GM18511 (cell line): ENCODE results near the gene SH3PXD2A.

Experiments used
- ATAC-seq: cut with Tn5 transposase; IDR thresholded peaks from one replicate; pipeline ENCODE4 v1.9.1; 2021; ENCODE audit warnings: mild to moderate bottlenecking, moderate library complexity; ENCODE audit not compliant: unreplicated experiment

SH3PXD2A gene

GRCh38 chr10:103595933-103596726, 259.2 kb downstream of the SH3PXD2A start:
- no peak for ATAC-seq

DNA sequence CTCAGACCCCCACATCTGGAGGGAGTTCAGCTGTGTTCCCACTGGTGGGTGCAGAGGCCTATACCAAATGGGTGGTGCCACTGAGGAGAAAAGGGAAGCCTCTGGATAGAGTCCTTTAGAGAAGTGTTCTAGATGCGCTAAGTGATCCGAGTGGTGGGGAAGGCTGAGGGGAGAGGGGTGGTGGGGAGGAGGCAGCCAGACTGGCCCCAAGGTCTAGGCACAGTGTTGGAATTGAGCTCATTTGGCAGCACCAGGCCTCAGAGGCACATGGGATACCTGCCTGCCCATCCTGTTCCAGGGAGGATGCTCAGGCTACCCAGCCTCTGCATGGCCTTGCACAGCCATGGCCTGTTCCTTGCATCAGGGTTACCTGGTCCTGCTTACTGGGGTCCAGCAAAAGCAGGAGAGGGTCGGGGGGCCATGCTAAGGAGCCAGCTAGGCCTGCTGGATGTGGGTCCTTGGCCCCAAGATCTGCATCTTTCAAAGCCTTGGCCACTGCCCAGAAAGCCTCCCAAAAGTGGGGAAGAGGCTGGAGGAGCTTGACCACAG, 262.3 kb downstream of the SH3PXD2A start:
- peak; percentile 14 for ATAC-seq

DNA sequence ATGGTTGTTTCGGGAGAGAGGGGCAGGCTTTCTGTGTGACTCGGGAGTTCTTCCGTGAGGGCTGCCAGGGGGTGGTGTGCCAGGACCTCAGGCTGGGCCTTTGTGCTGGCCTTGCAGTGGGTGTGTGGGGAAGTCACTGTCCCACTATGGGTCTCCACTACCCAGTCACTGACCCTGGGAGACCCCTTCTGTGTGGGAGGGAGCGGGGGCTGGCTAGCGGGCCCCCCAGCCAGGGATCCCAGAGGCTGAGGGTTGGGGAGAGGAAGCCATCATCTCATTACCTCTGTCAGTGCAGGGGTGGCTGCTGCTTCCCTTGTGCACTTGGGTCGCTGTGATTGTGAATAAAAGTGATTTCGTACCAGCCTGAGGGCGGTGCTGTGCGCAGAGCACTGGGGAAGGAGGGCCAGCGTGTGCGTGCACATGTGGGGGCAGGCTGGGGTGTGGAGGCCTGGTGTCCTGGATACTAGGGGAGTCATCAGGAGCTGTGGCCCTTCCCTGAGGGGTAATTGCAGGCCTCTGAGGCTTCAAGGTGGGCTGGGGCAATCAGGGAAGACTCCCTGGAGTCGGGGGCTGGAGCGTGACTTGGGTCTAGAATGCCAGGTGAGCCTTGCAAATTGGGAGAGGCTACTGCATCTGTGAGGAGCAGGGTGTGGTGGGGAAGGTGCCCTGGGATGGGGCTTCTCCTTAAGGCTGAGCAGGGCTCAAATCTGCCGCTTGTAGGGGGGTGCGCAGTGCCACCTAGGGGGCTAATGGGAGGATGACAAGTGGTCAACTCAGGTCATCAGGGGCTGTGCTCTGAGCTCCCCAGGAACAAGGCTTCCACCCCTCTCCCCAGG, 263.0 kb downstream of the SH3PXD2A start:
- ATAC-seq: peak; percentile 64

DNA sequence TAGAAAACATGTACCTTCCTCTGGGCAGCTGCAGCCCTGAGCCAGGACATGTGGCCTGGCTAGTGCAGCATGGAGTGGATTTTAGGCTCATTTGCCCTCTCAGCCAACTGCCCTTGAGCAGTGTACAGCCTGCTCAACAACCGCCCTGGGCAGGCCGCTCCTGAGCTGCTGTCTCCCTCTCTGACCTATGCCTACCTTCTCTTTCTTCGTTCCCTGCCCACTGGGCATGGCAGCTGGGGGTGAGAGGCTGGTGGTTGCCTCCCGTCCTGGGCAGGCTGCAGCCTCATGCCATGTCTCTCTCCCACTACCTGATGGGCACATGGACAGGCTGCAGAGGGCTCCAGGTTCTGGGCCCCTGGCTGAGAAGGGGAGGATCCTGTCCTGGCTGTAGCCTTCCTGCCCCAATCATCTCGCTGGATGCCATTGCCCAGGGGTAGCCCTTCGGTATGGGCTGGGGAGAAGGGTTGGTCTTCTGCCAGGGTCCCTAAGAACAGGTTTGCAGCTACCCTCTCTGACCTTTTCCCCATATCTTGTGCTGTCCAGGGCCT, 264.6 kb downstream of the SH3PXD2A start:
- no peak for ATAC-seq

- no peak for ATAC-seq
These were observed 265.3 kb downstream of the SH3PXD2A start for GRCh38 chr10:103590060-103590459.

- ATAC-seq: no peak
These were observed 266.2 kb downstream of the SH3PXD2A start for GRCh38 chr10:103589074-103589630.

GRCh38 chr10:103587073-103587472, 268.3 kb downstream of the SH3PXD2A start:
- ATAC-seq: no peak

- no peak for ATAC-seq
These were observed 270.4 kb downstream of the SH3PXD2A start for GRCh38 chr10:103585011-103585405.

DNA sequence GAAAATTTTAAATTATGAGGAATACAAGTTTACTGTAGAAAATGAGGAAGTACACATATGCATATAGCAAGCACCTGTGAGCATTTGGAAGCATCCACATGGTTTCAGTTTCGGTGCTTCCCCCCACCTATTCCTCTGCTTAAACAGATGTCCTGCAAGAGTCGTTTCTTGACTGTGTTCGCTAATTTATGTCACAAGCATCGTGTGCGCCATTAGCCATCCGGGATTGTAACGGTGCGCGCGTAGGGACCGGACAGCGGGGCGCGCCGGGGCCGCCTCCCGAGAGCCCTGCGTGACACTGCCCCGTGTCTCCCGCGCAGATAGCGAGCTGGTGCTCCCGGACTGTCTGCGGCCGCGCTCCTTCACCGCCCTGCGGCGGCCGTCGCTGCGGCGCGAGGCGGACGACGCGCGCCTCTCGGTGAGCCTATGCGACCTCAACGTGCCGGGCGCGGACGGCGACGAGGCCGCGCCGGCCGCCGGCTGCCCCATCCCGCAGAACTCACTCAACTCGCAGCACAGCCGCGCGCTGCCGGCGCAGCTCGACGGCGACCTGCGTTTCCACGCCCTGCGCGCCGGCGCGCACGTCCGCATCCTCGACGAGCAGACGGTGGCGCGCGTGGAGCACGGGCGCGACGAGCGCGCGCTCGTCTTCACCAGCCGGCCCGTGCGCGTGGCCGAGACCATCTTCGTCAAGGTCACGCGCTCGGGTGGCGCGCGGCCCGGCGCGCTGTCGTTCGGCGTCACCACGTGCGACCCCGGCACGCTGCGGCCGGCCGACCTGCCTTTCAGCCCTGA, 271.0 kb downstream of the SH3PXD2A start:
- ATAC-seq: no peak

GRCh38 chr10:103583871-103584215, 271.5 kb downstream of the SH3PXD2A start:
- no peak for ATAC-seq

- ATAC-seq: no peak
These were observed 272.8 kb downstream of the SH3PXD2A start for GRCh38 chr10:103582331-103583123.

- no peak for ATAC-seq
These were observed 273.9 kb downstream of the SH3PXD2A start for GRCh38 chr10:103581499-103581898.

DNA sequence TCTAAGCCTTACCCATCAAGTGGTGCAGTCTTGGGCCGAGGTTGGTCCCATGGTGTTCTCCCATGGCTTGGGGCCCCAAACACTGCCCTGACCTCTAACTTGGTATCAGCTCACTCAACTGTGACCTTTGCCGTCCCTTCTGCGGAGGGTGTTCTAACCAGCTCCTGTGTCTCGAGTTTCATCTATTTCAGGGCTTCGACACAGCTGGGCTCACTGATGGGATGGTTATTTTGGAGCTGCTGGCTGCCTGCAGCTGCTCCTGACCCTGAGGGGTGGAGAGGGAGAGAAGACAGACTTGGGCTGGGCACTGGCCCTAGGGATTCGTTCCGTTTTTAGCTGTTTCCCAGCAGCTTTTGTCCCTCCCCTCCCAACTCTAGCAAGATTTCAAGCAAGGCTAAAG, 274.9 kb downstream of the SH3PXD2A start:
- no peak for ATAC-seq

- ATAC-seq: no peak
These were observed 275.4 kb downstream of the SH3PXD2A start for GRCh38 chr10:103580011-103580410.

DNA sequence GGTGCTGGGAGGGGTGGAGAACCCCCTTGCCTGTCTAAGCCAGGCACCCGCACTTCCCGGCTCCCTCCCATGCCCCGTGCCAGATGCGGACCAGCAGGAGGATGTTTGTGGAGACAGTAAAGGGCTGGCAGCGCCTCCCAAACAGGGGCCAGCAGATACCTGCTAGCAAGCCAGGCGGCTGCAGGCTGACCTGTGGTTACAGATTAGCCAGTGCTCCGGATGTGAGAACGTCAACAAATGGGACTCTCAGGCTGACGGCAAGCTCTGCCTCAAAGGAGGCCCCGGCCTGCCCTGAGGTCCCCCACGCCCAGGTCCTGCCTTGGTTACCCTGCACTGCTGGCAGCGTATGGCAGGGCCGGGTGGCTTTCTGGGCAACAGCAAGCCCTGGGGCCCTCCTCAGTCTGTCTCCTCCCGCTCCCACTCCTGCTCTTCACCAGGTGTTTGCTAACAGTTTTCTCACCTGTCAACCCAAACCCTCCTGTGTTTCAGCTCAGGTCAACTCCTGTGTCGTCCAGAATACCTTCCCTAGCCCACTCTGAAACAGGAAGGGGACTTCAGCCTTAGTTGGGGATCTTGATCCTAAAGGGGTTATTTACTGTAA, 276.5 kb downstream of the SH3PXD2A start:
- ATAC-seq: no peak

DNA sequence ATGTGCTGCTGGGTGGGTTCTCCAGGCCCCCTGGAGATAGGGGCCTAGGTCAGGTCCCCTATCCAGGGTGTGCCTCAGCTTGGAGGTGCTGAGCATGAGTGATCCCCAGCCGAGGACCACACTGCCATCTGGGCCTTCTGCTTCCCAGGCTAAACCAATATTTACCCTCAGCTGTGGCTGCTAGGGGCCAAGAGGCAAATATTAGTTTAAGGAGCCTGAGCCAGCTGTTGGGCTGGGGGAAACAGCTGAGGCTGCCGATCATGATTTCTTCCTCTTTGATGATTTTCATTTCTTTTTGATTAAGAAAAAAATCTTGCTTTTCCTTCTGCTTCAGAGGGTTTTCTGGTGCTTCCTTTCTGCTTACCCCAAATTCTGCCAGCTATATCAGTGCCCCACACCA, 278.5 kb downstream of the SH3PXD2A start:
- ATAC-seq: no peak

DNA sequence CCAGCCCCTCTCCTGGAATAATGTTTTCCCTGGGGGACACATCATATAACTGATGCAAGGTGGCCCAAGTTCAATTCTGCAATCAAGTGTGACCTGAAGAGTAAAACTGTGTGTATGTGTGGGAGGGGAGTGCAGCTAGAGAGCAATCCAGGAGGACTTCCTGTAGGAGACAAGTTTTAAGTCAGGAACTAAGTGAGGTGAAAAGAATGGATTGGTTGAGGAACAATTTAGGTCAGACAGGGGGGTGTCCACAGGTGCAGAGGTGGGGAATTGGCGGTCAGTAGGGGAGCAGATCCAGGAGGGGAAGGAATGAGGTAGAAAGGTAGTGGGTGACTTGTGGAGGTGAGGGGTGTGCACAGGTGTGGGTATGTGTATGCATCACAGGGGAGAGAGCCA, 279.3 kb downstream of the SH3PXD2A start:
- no peak for ATAC-seq

DNA sequence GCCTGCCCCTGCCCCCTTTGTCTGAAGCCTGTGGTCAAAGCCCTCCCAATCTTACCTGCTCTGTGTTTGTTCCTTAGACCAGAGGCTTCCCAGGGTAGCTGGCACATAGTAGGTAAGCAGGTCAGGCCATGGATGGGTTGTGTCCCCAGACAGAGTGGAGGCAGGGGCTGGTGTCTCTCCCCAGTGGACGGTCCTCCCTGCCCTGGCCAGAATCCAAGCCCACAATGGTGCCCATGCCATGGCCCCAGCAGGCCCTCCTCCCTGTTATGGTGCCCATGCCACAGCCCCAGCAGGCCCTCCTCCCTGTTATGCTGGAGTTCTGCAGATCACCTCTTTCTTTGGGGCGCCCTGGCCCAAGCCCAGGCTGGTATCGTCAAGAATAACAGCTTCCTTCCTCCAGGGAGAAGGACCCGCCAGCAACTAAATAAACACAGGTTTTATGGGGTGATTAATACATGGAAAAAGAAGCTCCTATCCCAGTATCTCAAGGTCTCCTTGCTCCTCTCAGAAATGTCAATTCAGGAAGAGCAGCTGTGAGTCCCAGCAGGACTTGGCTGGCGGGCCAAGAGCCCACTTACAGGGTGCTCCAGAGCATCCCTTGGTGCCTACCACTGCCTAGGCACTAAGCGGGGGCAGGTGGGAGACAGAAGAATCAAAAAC, 279.8 kb downstream of the SH3PXD2A start:
- ATAC-seq: no peak
